ENCODE measurements around the gene CORO7.

CORO7 gene

DNA sequence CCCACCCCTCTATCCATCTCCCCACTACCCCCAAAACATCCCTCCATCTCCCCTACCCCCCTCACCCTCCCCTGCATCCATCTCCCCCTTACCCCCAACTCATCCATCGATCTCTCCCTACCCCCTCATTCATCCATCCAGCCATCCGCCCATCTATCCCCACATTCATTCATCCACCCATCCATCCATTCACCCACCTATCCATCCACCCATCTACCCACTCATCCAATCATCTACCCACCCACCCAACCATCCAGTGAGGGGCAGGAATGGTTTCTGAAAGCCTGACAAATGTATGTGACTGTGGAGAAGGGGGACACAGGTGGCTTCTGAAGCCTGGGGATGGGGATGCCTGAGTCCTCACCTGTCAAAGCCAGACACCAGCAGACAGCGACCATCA is 56.5 kb downstream of the CORO7 start:
- TF ChIP-seq, protein P1, sequence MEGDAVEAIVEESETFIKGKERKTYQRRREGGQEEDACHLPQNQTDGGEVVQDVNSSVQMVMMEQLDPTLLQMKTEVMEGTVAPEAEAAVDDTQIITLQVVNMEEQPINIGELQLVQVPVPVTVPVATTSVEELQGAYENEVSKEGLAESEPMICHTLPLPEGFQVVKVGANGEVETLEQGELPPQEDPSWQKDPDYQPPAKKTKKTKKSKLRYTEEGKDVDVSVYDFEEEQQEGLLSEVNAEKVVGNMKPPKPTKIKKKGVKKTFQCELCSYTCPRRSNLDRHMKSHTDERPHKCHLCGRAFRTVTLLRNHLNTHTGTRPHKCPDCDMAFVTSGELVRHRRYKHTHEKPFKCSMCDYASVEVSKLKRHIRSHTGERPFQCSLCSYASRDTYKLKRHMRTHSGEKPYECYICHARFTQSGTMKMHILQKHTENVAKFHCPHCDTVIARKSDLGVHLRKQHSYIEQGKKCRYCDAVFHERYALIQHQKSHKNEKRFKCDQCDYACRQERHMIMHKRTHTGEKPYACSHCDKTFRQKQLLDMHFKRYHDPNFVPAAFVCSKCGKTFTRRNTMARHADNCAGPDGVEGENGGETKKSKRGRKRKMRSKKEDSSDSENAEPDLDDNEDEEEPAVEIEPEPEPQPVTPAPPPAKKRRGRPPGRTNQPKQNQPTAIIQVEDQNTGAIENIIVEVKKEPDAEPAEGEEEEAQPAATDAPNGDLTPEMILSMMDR (IDR thresholded peaks at IDR 0.05; ENCODE audit: low read depth, low read length), result no peak
- H3K4me3 ChIP-seq (replicated peaks in 1 of 2; ENCODE audit: low read depth in 2 of 2, low read length in 2 of 2), result no peak overlapping the region
- no peak for DNase-seq (ENCODE audit: low read depth in 2 of 2)

DNA sequence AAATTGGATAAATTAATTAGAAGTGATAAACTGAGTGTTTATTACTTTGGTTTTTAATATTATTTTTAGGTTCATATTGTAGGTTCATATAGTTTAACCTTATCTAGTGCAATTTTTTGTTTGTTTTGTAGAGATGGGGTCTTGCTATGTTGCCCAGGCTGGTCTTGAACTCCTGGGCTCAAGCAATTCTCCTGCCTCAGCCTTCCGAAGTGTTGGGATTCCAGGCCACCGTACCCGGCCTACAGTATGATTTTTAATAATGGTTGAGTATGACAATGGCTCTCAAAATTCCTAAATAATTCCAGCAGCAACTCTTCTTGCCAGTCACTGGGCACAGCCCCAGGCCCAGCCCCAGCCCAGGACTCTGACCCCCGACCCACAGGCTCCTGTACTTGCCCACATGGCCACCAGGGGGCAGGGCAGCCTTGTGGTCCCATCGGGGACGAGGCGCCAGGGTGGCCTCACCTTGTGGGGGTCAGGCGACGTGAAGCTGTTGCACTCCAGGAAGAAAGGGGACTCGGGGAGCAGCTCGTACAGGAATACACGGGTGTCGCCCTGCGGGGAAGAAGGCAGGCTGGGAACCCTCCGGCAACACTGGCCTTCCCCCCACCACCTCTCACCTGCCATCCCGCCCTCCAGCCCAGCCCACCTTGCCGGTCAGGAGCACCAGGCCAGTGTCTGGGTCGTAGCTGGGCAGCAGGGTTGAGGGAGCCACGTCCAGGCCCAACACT is 57.4 kb downstream of the CORO7 start:
- H3K4me3 ChIP-seq (replicated peaks in 1 of 2; ENCODE audit: low read depth in 2 of 2, low read length in 2 of 2), result no peak overlapping the region
- TF ChIP-seq, protein P1 (IDR thresholded peaks at IDR 0.05; ENCODE audit: low read depth, low read length), result peak; percentile 96
- DNase-seq (ENCODE audit: low read depth in 2 of 2), result peak; percentile 46 to 54

DNA sequence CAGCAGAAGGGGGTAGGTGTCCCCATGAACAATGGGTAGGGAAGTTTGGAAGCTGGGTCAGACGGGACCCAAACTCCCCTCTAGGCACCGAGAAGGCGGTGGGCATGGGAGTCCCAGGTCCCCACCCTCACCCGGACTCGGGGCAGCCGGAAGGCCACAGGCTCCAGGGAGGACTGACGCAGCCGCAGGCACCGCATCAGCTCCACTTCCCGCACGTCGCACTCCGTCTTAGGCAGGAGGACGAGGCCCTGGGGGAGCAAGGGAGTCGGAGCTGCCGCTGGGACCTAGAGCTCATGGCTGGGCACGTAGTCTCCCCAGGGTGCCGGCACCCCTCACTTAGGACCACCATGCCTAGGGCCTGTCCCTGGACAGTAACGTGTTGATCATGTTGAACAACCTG is 58.2 kb downstream of the CORO7 start:
- DNase-seq (ENCODE audit: low read depth in 2 of 2), result no peak
- TF ChIP-seq, protein P1 (IDR thresholded peaks at IDR 0.05; ENCODE audit: low read depth, low read length), result no peak
- no peak overlapping the region for H3K4me3 ChIP-seq (replicated peaks in 1 of 2; ENCODE audit: low read depth in 2 of 2, low read length in 2 of 2)

DNA sequence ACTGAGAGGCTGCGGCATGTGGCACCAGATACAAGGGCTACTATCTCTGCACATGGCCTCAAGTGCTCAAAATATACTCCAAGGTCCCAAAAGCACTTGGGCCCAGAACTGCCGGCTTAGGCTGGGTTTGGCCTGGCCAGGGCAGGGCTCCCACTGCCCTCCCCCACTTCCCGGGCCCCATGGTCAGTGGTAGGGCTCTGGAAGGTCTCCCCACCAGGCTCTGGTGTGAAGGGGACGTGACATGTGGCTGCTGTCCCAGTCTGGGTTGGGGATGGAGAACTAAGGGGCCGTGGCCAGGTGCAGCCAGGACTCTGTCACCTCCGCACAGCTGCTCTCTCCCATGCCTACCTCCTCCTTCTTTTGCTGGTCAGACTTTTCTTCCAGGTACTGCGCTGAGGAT is 59.6 kb downstream of the CORO7 start:
- TF ChIP-seq, protein P1 (IDR thresholded peaks at IDR 0.05; ENCODE audit: low read depth, low read length), result no peak
- DNase-seq (ENCODE audit: low read depth in 2 of 2), result no peak
- H3K4me3 ChIP-seq (replicated peaks in 1 of 2; ENCODE audit: low read depth in 2 of 2, low read length in 2 of 2), result no peak overlapping the region

DNA sequence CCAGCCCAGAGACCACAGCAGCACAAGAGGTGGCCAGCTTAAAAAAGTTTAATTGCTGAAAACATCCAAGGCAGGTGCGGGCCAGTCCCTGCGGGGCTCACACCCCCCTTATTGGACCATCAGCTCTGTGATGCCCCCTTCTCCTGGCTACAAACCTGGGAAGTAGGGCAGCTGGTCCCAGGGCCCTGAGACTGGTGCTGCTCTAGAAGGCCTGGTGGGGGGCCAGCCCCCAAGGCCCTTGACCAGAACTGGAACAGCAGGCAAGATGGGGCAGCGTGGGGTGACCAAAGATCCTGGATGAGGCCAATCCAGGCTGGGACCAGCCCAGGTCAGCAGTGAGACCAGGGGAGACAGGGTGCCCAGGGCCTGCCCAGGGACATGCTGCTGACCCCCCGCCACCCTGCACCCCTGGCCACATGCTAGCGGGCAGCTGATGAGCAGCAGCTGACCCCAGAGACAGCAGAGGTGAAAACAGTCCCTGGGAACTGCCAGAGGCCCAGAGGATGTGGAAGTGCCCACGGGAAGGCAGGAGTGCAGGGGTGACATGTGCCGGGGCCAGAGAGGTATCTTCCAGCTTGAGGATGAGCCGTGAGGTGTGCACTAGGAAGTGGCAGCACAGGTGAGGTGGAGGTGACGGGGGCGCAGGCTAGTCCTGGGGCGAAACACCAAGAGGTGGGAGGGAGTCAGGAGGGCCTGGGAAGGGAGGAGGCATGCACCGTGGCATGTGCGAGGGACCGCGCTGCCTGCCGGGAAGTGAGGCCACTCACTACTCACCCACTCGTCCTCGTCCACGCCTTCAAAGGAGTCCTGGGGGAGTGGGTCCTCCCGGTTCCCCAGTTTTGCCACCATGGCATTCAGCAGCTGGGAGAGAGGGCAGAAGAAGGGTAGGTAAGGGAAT is 61.6 kb downstream of the CORO7 start:
- no peak for DNase-seq (ENCODE audit: low read depth in 2 of 2)
- TF ChIP-seq, protein P1 (IDR thresholded peaks at IDR 0.05; ENCODE audit: low read depth, low read length), result no peak
- H3K4me3 ChIP-seq (replicated peaks in 1 of 2; ENCODE audit: low read depth in 2 of 2, low read length in 2 of 2), result no peak overlapping the region

DNA sequence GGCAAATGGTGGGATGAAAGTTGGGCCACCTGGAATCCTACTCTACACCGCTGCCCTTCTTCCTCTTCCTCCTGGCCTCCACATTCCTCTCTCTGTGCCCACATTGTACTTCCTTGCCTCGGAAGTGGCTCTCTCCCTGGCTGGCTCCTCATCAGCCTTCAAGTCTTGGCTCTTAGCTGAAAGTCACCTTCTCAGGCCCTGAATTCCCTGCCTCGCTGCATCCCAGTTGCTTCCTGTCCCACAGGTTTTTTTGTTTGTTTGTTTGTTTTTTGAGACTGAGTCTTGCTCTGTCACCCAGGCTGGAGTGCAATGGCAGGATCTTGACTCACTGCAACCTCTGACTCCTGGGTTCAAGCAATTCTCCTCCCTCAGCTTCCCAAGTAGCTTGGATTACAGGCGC is 62.7 kb downstream of the CORO7 start:
- TF ChIP-seq, protein P1 (IDR thresholded peaks at IDR 0.05; ENCODE audit: low read depth, low read length), result no peak
- no peak for DNase-seq (ENCODE audit: low read depth in 2 of 2)
- no peak overlapping the region for H3K4me3 ChIP-seq (replicated peaks in 1 of 2; ENCODE audit: low read depth in 2 of 2, low read length in 2 of 2)

All from cardiac fibroblast (primary cell).